HCT116 (cell line): ENCODE measurements around the gene RMI2. TPM values are rescaled to one million over a fixed set of nuclear protein-coding genes. Genes with fewer than 3 reads are reported as not detected.

Experiments used
- ATAC-seq: fragments of 200-7000 bp; cut with Tn5 transposase; 2 replicates; pipeline ENCODE4 v1.9.1; 2020; ENCODE audit warnings: mild to moderate bottlenecking, moderate library complexity
- BruUV-seq: library from RNA; stranded (reverse); fragments of 400-500 nt; replicated peaks from 2 replicates; lab custom pipeline; 2021; lab: Mats Ljungman, UMichigan
- CTCF ChIA-PET: fragments of 300-600 bp; sonication (Branson Sonifier 250); formaldehyde crosslinking; loops from one replicate; lab custom pipeline; 2021; ENCODE audit warnings: antibody characterized with exemption; lab: Charles Lee
- POLR2A ChIA-PET: fragments of 300-600, 350-600 bp; sonication (Branson Sonifier 250); formaldehyde crosslinking; loops from one replicate; lab custom pipeline; 2021; ENCODE audit warnings: antibody characterized with exemption; lab: Charles Lee
- RAD21 ChIA-PET, 2 experiments: fragments of 300-600 bp; sonication (Branson Sonifier 250); formaldehyde crosslinking; loops; one replicate each; lab custom pipeline; 2023; ENCODE audit warnings: low total read pairs in 2 of 2; ENCODE audit not compliant: uncharacterized antibody in 2 of 2, unreplicated experiment in 2 of 2, low non-redundant PET in 1 of 2; lab: Charles Lee
- DNase-seq: peaks from one replicate; pipeline ENCODE4 v3.0.0-alpha.2; 2010; ENCODE audit warnings: low read depth, low spot score
- H2AFZ ChIP-seq: fragments of 200-600 bp; shearing (Covaris generic), sonication (generic); 2 replicates; pipeline ENCODE4 v1.6.1; 2017; ENCODE audit warnings: low read depth, mixed run types, mixed read lengths, antibody characterized with exemption, low read length; ENCODE audit not compliant: poor library complexity, severe bottlenecking
- H3K27ac ChIP-seq: 2 replicates; pipeline ENCODE4 v1.5.1; 2012; ENCODE audit warnings: low read depth, low read length
- H3K27me3 ChIP-seq: fragments of 200-600 bp; sonication (generic); 2 replicates; pipeline ENCODE4 v1.6.1; 2016; ENCODE audit warnings: mixed run types, low read length, mixed read lengths; ENCODE audit not compliant: insufficient read depth
- H3K36me3 ChIP-seq, 2 experiments: fragments of 200-500 bp in 1 of 2; fragments of 200-600 bp in 1 of 2; sonication (Bioruptor generic) in 1 of 2; sonication (generic) in 1 of 2; 2 replicates each; pipeline versions ENCODE4 v1.5.1 to v1.6.1; 2014 to 2016; ENCODE audit warnings: low read length in 2 of 2, inconsistent platforms in 1 of 2, mixed read lengths in 1 of 2, mixed run types in 1 of 2; ENCODE audit not compliant: insufficient read depth in 2 of 2, control insufficient read depth in 1 of 2
- H3K4me1 ChIP-seq, 2 experiments: fragments of 200-600 bp in 1 of 2; sonication (generic) in 1 of 2; 2 replicates each; pipeline versions ENCODE4 v1.5.1 to v1.6.1; 2012 to 2017; ENCODE audit warnings: low read length in 2 of 2, inconsistent platforms in 1 of 2, mild to moderate bottlenecking in 1 of 2, mixed read lengths in 1 of 2, mixed run types in 1 of 2, moderate library complexity in 1 of 2; ENCODE audit not compliant: insufficient read depth in 2 of 2, control insufficient read depth in 1 of 2
- H3K4me2 ChIP-seq: fragments of 200-600 bp; sonication (generic); 2 replicates; pipeline ENCODE4 v1.6.1; 2017; ENCODE audit warnings: mixed run types, low read length, mixed read lengths
- H3K4me3 ChIP-seq, 2 experiments: fragments of 200-600 bp in 1 of 2; sonication (generic) in 1 of 2; replicated peaks in 1 of 2; 2 replicates each; pipeline ENCODE4 v1.5.1; 2011 to 2016; ENCODE audit warnings: low read length in 2 of 2, control low read depth in 1 of 2, low read depth in 1 of 2, mild to moderate bottlenecking in 1 of 2, mixed read lengths in 1 of 2, mixed run types in 1 of 2
- H3K79me2 ChIP-seq: fragments of 200-600 bp; sonication (generic); 2 replicates; pipeline ENCODE4 v1.6.1; 2017; ENCODE audit warnings: mild to moderate bottlenecking, mixed run types, low read length, moderate library complexity, mixed read lengths; ENCODE audit not compliant: insufficient read depth
- H3K9ac ChIP-seq: fragments of 200-600 bp; sonication (generic); 2 replicates; pipeline ENCODE4 v1.6.1; 2016; ENCODE audit warnings: low read length, mixed read lengths
- H3K9me2 ChIP-seq: fragments of 200-600 bp; sonication (generic), shearing (Covaris generic); 2 replicates; pipeline ENCODE4 v1.6.1; 2017; ENCODE audit warnings: mixed run types, mild to moderate bottlenecking, moderate library complexity; ENCODE audit not compliant: insufficient read depth
- H3K9me3 ChIP-seq, 2 experiments: fragments of 200-500 bp in 1 of 2; fragments of 200-600 bp in 1 of 2; sonication (Bioruptor generic) in 1 of 2; sonication (generic) in 1 of 2; 2 replicates each; pipeline ENCODE4 v1.6.1; 2014 to 2017; ENCODE audit warnings: low read length in 2 of 2, mixed read lengths in 2 of 2, inconsistent platforms in 1 of 2, low read depth in 1 of 2, mild to moderate bottlenecking in 1 of 2, mixed run types in 1 of 2, moderate library complexity in 1 of 2; ENCODE audit not compliant: control insufficient read depth in 1 of 2, insufficient read depth in 1 of 2
- H4K20me1 ChIP-seq: fragments of 200-600 bp; sonication (generic), shearing (Covaris generic); 2 replicates; pipeline ENCODE4 v1.6.1; 2017; ENCODE audit warnings: mixed run types, mild to moderate bottlenecking, moderate library complexity; ENCODE audit not compliant: insufficient read depth
- CBX3 ChIP-seq: IDR thresholded peaks from 2 replicates; pipeline ENCODE4 v1.6.1; 2012; ENCODE audit warnings: low read depth
- CEBPB ChIP-seq: IDR thresholded peaks from 2 replicates; pipeline ENCODE4 v1.6.1; 2012; ENCODE audit warnings: low read depth
- EGR1 ChIP-seq: IDR thresholded peaks from 2 replicates; pipeline ENCODE4 v1.6.1; 2012; ENCODE audit warnings: low read depth
- ELF1 ChIP-seq: IDR thresholded peaks from 2 replicates; pipeline ENCODE4 v1.6.1; 2012; ENCODE audit warnings: low read depth, borderline replicate concordance
- EZH2 ChIP-seq: fragments of 200-600 bp; sonication (generic); IDR thresholded peaks from 2 replicates; pipeline ENCODE4 v1.6.1; 2017; ENCODE audit warnings: antibody characterized with exemption, mixed run types
- EZH2phosphoT487 ChIP-seq: fragments of 200-600 bp; IDR thresholded peaks from 2 replicates; pipeline ENCODE4 v1.6.1; 2018; ENCODE audit warnings: antibody characterized with exemption, borderline replicate concordance
- JUND ChIP-seq: IDR thresholded peaks from 2 replicates; pipeline ENCODE4 v1.6.1; 2012
- POLR2A ChIP-seq: IDR thresholded peaks from 2 replicates; pipeline ENCODE4 v1.7.0; 2011; ENCODE audit warnings: borderline replicate concordance; ENCODE audit not compliant: insufficient read depth, insufficient read length; ENCODE audit errors: extremely low read depth
- POLR2AphosphoS5 ChIP-seq: IDR thresholded peaks from 2 replicates; pipeline ENCODE4 v1.6.1; 2011; ENCODE audit warnings: mild to moderate bottlenecking, low read depth, low read length, moderate library complexity
- RAD21 ChIP-seq: IDR thresholded peaks from 2 replicates; pipeline ENCODE4 v1.6.1; 2012; ENCODE audit warnings: low read depth, mild to moderate bottlenecking
- SP1 ChIP-seq: IDR thresholded peaks from 2 replicates; pipeline ENCODE4 v1.6.1; 2012; ENCODE audit warnings: low read depth
- SRF ChIP-seq: IDR thresholded peaks from 2 replicates; pipeline ENCODE4 v1.6.1; 2012; ENCODE audit warnings: low read depth
- TCF7L2 ChIP-seq: IDR thresholded peaks from 2 replicates; pipeline ENCODE4 v1.7.0; 2011; ENCODE audit warnings: borderline replicate concordance, inconsistent platforms; ENCODE audit not compliant: insufficient read depth, insufficient read length; ENCODE audit errors: extremely low read depth
- YY1 ChIP-seq: IDR thresholded peaks from 2 replicates; pipeline ENCODE4 v1.6.1; 2011; ENCODE audit warnings: low read length, low read depth, moderate library complexity, mild to moderate bottlenecking; ENCODE audit not compliant: insufficient replicate concordance; ENCODE audit errors: extremely low read depth
- ZFX ChIP-seq: fragments of 450-650 bp; IDR thresholded peaks from 2 replicates; pipeline ENCODE4 v1.6.1; 2017
- ZNF274 ChIP-seq: fragments of 200-500 bp; sonication (Bioruptor generic); IDR thresholded peaks from 2 replicates; pipeline ENCODE4 v1.6.1; 2014; ENCODE audit warnings: mild to moderate bottlenecking, low read depth, low read length, inconsistent platforms
- intact Hi-C: fragments of 100-400 bp; cut with micrococcal nuclease; formaldehyde crosslinking; loops from 2 replicates; pipeline ENCODE4 v1.10.0; 2022
- total RNA-seq: library from RNA; stranded (reverse); gene quantifications from one replicate; pipeline ENCODE4 v1.2.1, GENCODE V29; 2021; ENCODE audit not compliant: unreplicated experiment
- TF ChIP-seq, protein P1 (sequence below): IDR thresholded peaks from 2 replicates; pipeline ENCODE4 v1.6.1; 2012; ENCODE audit warnings: low read depth
- TF ChIP-seq, protein P2 (sequence below): IDR thresholded peaks from 2 replicates; pipeline ENCODE4 v1.6.1; 2011; ENCODE audit warnings: mild to moderate bottlenecking, low read length, moderate library complexity; ENCODE audit not compliant: insufficient replicate concordance; ENCODE audit errors: extremely low read depth
- TF ChIP-seq, protein P3 (sequence below): IDR thresholded peaks from 2 replicates; pipeline ENCODE4 v1.6.1; 2012

RMI2 gene
- total RNA-seq, 1 experiment from 2014 or later: 19.9 TPM

DNA sequence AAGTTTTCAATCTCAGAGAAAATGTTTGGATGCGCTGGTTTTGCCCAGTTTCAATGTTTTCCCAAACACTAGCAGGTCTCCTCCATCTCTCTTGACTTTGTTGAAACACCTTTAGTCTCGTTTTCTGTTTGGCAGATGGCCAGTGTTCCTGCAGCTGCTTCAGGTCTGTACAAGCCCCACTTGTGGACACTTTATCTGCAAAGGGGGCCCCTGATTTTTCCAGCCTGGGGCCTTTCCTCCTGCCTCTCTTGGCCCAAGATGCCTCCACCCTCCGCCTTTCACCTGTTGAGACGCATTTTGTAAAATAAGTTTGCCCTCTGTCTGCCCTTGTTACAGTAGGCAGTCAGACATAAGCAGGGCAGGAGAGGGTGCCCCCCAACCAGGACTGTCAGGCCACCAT, 42.3 kb upstream of the RMI2 start:
- DNase-seq (no peak), ATAC-seq (no peak)
- Histone ChIP-seq H3K4me2 (no peak overlapping the region), H3K9me2 (no peaks in the 10 kb centered on the region), H3K79me2 (no peaks in the 10 kb centered on the region), H3K27ac (no peak overlapping the region), H4K20me1 (no peaks in the 10 kb centered on the region), H3K4me1 (no peaks in the 10 kb centered on the region), H3K4me3 (no peak overlapping the region), H3K9ac (no peak overlapping the region), H3K27me3 (no peaks in the 10 kb centered on the region), H3K9me3 (no peaks in the 10 kb centered on the region), H3K36me3 (no peaks in the 10 kb centered on the region), H2AFZ (no peak overlapping the region)
- ChIA-PET POLR2A (no interaction called here), CTCF (no interaction called here), RAD21 (no interaction called here)
- TF ChIP-seq EZH2 (no peak), SRF (no peak), ELF1 (no peak), ZNF274 (no peak), TCF7L2 (no peak), YY1 (no peak), JUND (no peak), EZH2phosphoT487 (no peak), RAD21 (no peak), EGR1 (no peak), CEBPB (no peak), CBX3 (no peak), SP1 (no peak), POLR2A (no peak), ZFX (no peak), POLR2AphosphoS5 (no peak)
- TF ChIP-seq, protein P1, sequence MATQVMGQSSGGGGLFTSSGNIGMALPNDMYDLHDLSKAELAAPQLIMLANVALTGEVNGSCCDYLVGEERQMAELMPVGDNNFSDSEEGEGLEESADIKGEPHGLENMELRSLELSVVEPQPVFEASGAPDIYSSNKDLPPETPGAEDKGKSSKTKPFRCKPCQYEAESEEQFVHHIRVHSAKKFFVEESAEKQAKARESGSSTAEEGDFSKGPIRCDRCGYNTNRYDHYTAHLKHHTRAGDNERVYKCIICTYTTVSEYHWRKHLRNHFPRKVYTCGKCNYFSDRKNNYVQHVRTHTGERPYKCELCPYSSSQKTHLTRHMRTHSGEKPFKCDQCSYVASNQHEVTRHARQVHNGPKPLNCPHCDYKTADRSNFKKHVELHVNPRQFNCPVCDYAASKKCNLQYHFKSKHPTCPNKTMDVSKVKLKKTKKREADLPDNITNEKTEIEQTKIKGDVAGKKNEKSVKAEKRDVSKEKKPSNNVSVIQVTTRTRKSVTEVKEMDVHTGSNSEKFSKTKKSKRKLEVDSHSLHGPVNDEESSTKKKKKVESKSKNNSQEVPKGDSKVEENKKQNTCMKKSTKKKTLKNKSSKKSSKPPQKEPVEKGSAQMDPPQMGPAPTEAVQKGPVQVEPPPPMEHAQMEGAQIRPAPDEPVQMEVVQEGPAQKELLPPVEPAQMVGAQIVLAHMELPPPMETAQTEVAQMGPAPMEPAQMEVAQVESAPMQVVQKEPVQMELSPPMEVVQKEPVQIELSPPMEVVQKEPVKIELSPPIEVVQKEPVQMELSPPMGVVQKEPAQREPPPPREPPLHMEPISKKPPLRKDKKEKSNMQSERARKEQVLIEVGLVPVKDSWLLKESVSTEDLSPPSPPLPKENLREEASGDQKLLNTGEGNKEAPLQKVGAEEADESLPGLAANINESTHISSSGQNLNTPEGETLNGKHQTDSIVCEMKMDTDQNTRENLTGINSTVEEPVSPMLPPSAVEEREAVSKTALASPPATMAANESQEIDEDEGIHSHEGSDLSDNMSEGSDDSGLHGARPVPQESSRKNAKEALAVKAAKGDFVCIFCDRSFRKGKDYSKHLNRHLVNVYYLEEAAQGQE: no peak
- TF ChIP-seq, protein P2, sequence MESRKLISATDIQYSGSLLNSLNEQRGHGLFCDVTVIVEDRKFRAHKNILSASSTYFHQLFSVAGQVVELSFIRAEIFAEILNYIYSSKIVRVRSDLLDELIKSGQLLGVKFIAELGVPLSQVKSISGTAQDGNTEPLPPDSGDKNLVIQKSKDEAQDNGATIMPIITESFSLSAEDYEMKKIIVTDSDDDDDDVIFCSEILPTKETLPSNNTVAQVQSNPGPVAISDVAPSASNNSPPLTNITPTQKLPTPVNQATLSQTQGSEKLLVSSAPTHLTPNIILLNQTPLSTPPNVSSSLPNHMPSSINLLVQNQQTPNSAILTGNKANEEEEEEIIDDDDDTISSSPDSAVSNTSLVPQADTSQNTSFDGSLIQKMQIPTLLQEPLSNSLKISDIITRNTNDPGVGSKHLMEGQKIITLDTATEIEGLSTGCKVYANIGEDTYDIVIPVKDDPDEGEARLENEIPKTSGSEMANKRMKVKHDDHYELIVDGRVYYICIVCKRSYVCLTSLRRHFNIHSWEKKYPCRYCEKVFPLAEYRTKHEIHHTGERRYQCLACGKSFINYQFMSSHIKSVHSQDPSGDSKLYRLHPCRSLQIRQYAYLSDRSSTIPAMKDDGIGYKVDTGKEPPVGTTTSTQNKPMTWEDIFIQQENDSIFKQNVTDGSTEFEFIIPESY: no peak
- TF ChIP-seq, protein P3, sequence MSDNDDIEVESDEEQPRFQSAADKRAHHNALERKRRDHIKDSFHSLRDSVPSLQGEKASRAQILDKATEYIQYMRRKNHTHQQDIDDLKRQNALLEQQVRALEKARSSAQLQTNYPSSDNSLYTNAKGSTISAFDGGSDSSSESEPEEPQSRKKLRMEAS: no peak
- intact Hi-C loops: no loop called here
- BruUV-seq: no TSS peak
